WTC11 (cell line): ENCODE results near the gene TAS2R9. TPM values are rescaled to one million over a fixed set of nuclear protein-coding genes. Genes with fewer than 3 reads are reported as not detected.

Source experiments
- ATAC-seq: fragments of 200-7000 bp; cut with Tn5 transposase; 2 replicates; pipeline ENCODE4 v1.10.0; 2021; ENCODE audit warnings: mild to moderate bottlenecking, moderate library complexity
- Bru-seq: library from RNA; stranded (reverse); fragments of 400-500 nt; gene quantifications from one replicate; lab custom pipeline; 2021; lab: Mats Ljungman, UMichigan
- CTCF ChIA-PET: fragments of 300-600 bp; sonication (Branson Sonifier 250); formaldehyde crosslinking; loops from one replicate; lab custom pipeline; 2021; ENCODE audit warnings: antibody characterized with exemption; lab: Charles Lee
- POLR2A ChIA-PET: fragments of 350-600 bp; sonication (Branson Sonifier 250); formaldehyde crosslinking; loops from one replicate; lab custom pipeline; 2021; ENCODE audit warnings: antibody characterized with exemption; lab: Charles Lee
- DNase-seq: peaks from one replicate; pipeline ENCODE4 v3.0.0; 2021; ENCODE audit warnings: low spot score
- H3K27ac Mint-ChIP-seq: 2 replicates; pipeline ENCODE4 v1.8.0; 2021; ENCODE audit warnings: mixed read lengths
- H3K27me3 Mint-ChIP-seq: 2 replicates; pipeline ENCODE4 v1.8.0; 2021; ENCODE audit warnings: low read depth, mild to moderate bottlenecking, moderate library complexity, mixed read lengths
- H3K36me3 Mint-ChIP-seq: 2 replicates; pipeline ENCODE4 v1.8.0; 2021; ENCODE audit warnings: mixed read lengths
- H3K4me1 Mint-ChIP-seq: 2 replicates; pipeline ENCODE4 v1.8.0; 2022; ENCODE audit warnings: mixed read lengths
- H3K4me3 Mint-ChIP-seq: 2 replicates; pipeline ENCODE4 v1.8.0; 2021; ENCODE audit warnings: mild to moderate bottlenecking, moderate library complexity, mixed read lengths
- H3K9me3 Mint-ChIP-seq: 2 replicates; pipeline ENCODE4 v1.8.0; 2021; ENCODE audit warnings: mixed read lengths
- ELF4 ChIP-seq: sonication (generic); formaldehyde crosslinking; IDR thresholded peaks from 2 replicates; pipeline ENCODE4 v1.8.1; 2022; ENCODE audit warnings: low read depth, mild to moderate bottlenecking, moderate library complexity, missing genetic modification reagents
- IRF1 ChIP-seq: sonication (generic); formaldehyde crosslinking; IDR thresholded peaks from 2 replicates; pipeline ENCODE4 v1.8.0; 2023; ENCODE audit warnings: missing genetic modification reagents
- IRF2 ChIP-seq: sonication (generic); formaldehyde crosslinking; IDR thresholded peaks from 2 replicates; pipeline ENCODE4 v1.8.0; 2022; ENCODE audit warnings: low read depth, missing genetic modification reagents, borderline replicate concordance
- KAT7 ChIP-seq: sonication (generic); formaldehyde crosslinking; IDR thresholded peaks from 2 replicates; pipeline ENCODE4 v1.8.1; 2023; ENCODE audit warnings: missing genetic modification reagents, mild to moderate bottlenecking, borderline replicate concordance
- MXD4 ChIP-seq: fragments of 250-450 bp; sonication (Bioruptor Pico); IDR thresholded peaks from 2 replicates; pipeline ENCODE4 v1.8.0; 2021; ENCODE audit warnings: mild to moderate bottlenecking, moderate library complexity, borderline replicate concordance
- NR2C2 ChIP-seq: sonication (generic); formaldehyde crosslinking; IDR thresholded peaks from 2 replicates; pipeline ENCODE4 v1.8.0; 2022; ENCODE audit warnings: mild to moderate bottlenecking, missing genetic modification reagents
- SOX15 ChIP-seq: fragments of 250-450 bp; sonication (Bioruptor Pico); IDR thresholded peaks from 2 replicates; pipeline ENCODE4 v1.9.0; 2021; ENCODE audit warnings: mild to moderate bottlenecking
- STAT6 ChIP-seq: sonication (generic); formaldehyde crosslinking; conservative IDR thresholded peaks from 2 replicates; pipeline ENCODE4 v1.8.1; 2023; ENCODE audit warnings: mild to moderate bottlenecking, low read depth, missing genetic modification reagents, moderate library complexity
- ZNF121 ChIP-seq: sonication (generic); formaldehyde crosslinking; IDR thresholded peaks from 2 replicates; pipeline ENCODE4 v1.8.0; 2023; ENCODE audit warnings: missing genetic modification reagents
- ZNF232 ChIP-seq: sonication (generic); formaldehyde crosslinking; IDR thresholded peaks from 2 replicates; pipeline ENCODE4 v1.8.0; 2022; ENCODE audit warnings: mild to moderate bottlenecking, missing genetic modification reagents
- ZNF396 ChIP-seq: fragments of 250-450 bp; sonication (Bioruptor Pico); IDR thresholded peaks from 2 replicates; pipeline ENCODE4 v1.8.0; 2021; ENCODE audit warnings: mild to moderate bottlenecking, moderate library complexity, borderline replicate concordance
- ZNF512 ChIP-seq: sonication (generic); formaldehyde crosslinking; IDR thresholded peaks from 2 replicates; pipeline ENCODE4 v1.8.1; 2022; ENCODE audit warnings: missing genetic modification reagents, borderline replicate concordance
- ZNF532 ChIP-seq: fragments of 250-450 bp; sonication (Bioruptor Pico); IDR thresholded peaks from 2 replicates; pipeline ENCODE4 v1.9.0; 2021; ENCODE audit warnings: mild to moderate bottlenecking, borderline replicate concordance
- ZSCAN18 ChIP-seq: fragments of 250-450 bp; sonication (Bioruptor Pico); IDR thresholded peaks from 2 replicates; pipeline ENCODE4 v2.1.2; 2022; ENCODE audit warnings: mild to moderate bottlenecking, moderate library complexity
- long read RNA-seq, 3 experiments: library from RNA in 1 of 3; library from capped mRNA in 1 of 3; library from polyadenylated mRNA in 1 of 3; unstranded in 2 of 3; stranded (forward) in 1 of 3; transcript quantifications; one replicate each; pipeline ENCODE4 v2.0.0, GENCODE V29; 2021
- total RNA-seq: library from RNA; stranded (reverse); gene quantifications from 3 replicates; pipeline ENCODE4 v1.2.3, GENCODE V29; 2021

TAS2R9 gene
- not detected in 3 replicates for total RNA-seq
- Bru-seq, nascent RNA, result percentile 27 among the genes with signal in this experiment
- long read RNA-seq, experiment 1, result 0 reads
- long read RNA-seq, experiment 2, result 0 reads
- long read RNA-seq, experiment 3, result 0 reads

- POLR2A ChIA-PET, result no interaction called here
- H3K4me1 Mint-ChIP-seq, result peaks cover 13% of the 10 kb centered on the region
- no peaks in the 10 kb centered on the region for H3K36me3 Mint-ChIP-seq
- CTCF ChIA-PET, result no interaction called here
- no peaks in the 10 kb centered on the region for H3K9me3 Mint-ChIP-seq
- no peak for TF ChIP-seq NR2C2
- TF ChIP-seq ZNF512 (CRISPR knock-in tag), result no peak
- no peak for TF ChIP-seq ELF4 (CRISPR knock-in tag)
- no peak for TF ChIP-seq STAT6 (CRISPR knock-in tag)
- TF ChIP-seq SOX15 (CRISPR knock-in tag), result no peak
- TF ChIP-seq ZNF396, result no peak
- no peak for TF ChIP-seq ZSCAN18
- ATAC-seq (no peak), DNase-seq (no peak)
- no peak within 1 kb of the TSS for H3K4me3 Mint-ChIP-seq
- H3K27ac Mint-ChIP-seq, result no peak within 1 kb of the TSS
- no peaks in the 10 kb centered on the region; the same call in 1 of the 2 replicates for H3K27me3 Mint-ChIP-seq
Measured at GRCh38 chr12:10810068-10810467, at the start of gene TAS2R9. TAS2R9 (minus strand) TSS chr12:10810168; CDS start chr12:10810075, 93 bp downstream.

- H3K27me3 Mint-ChIP-seq, result peaks cover 4% of the 10 kb centered on the region; the same call in 1 of the 2 replicates
Measured at GRCh38 chr12:10855807-10856206, 45.8 kb upstream of the TAS2R9 start.

More at GRCh38 chr12:10855807-10856206, 45.8 kb upstream of the TAS2R9 start:
- no peak for DNase-seq
- 0 out of 2 replicates have a peak, but pooled peaks cover 3% of the 10 kb centered on the region for H3K4me1 Mint-ChIP-seq
- H3K36me3 Mint-ChIP-seq, result peaks cover 49% of the 10 kb centered on the region
- no peak for ATAC-seq
- peaks cover 44% of the 10 kb centered on the region for H3K9me3 Mint-ChIP-seq
- ChIA-PET CTCF (no interaction called here), POLR2A (no interaction called here)
- no peak overlapping the region for H3K27ac Mint-ChIP-seq
- TF ChIP-seq IRF2 (CRISPR knock-in tag) (no peak), KAT7 (CRISPR knock-in tag) (no peak), IRF1 (no peak), ZNF232 (CRISPR knock-in tag) (no peak), MXD4 (CRISPR knock-in tag) (no peak), ZNF532 (CRISPR knock-in tag) (no peak), ZNF121 (no peak)
- H3K4me3 Mint-ChIP-seq, result no peak overlapping the region
